Chondrocyte (in vitro differentiated cells): ENCODE results near the gene UBASH3A. TPM values are rescaled to one million over a fixed set of nuclear protein-coding genes. Genes with fewer than 3 reads are reported as not detected.
A peak's percentile ranks its signal among the peaks of the same experiment; 100 is the strongest.

Experiments
- DNase-seq: peaks from one replicate; pipeline ENCODE4 v3.0.0; 2021; ENCODE audit warnings: mixed read lengths, low spot score
- H3K27ac Mint-ChIP-seq: one replicate; pipeline ENCODE4 v1.8.0; 2021; ENCODE audit warnings: mild to moderate bottlenecking, moderate library complexity, mixed read lengths; ENCODE audit not compliant: unreplicated experiment
- H3K27me3 Mint-ChIP-seq: 2 replicates; pipeline ENCODE4 v1.8.0; 2021; ENCODE audit warnings: low read depth, mixed read lengths
- H3K36me3 Mint-ChIP-seq: 2 replicates; pipeline ENCODE4 v1.8.0; 2021; ENCODE audit warnings: low read depth, mixed read lengths
- H3K4me1 Mint-ChIP-seq: 2 replicates; pipeline ENCODE4 v1.8.0; 2021; ENCODE audit warnings: low read depth, mild to moderate bottlenecking, mixed read lengths
- H3K4me3 Mint-ChIP-seq: one replicate; pipeline ENCODE4 v1.8.0; 2021; ENCODE audit warnings: mild to moderate bottlenecking, moderate library complexity, mixed read lengths; ENCODE audit not compliant: unreplicated experiment
- H3K9me3 Mint-ChIP-seq: 2 replicates; pipeline ENCODE4 v1.8.0; 2021; ENCODE audit warnings: low read depth, mixed read lengths
- CTCF ChIP-seq: fragments of 200-600 bp; sonication (generic); IDR thresholded peaks from 2 replicates; pipeline ENCODE4 v1.5.0; 2021; ENCODE audit warnings: antibody characterized with exemption, mild to moderate bottlenecking, moderate library complexity
- total RNA-seq: library from RNA; stranded (reverse); gene quantifications from 3 replicates; pipeline ENCODE4 v1.2.1, GENCODE V29; 2021

UBASH3A gene
- total RNA-seq, 1 donor from 2014 or later, result not detected

GRCh38 chr21:42390696-42391095 lies 13.0 kb upstream of the UBASH3A start:
- Mint-ChIP-seq H3K36me3 (no peaks in the 10 kb centered on the region), H3K4me3 (no peak overlapping the region), H3K4me1 (peaks cover 33% of the 10 kb centered on the region), H3K27ac (no peak overlapping the region), H3K27me3 (peaks cover 5% of the 10 kb centered on the region), H3K9me3 (no peaks in the 10 kb centered on the region)
- no peak for DNase-seq
- TF ChIP-seq CTCF, result no peak

- H3K9me3 Mint-ChIP-seq, result no peaks in the 10 kb centered on the region
- no peak overlapping the region for H3K4me3 Mint-ChIP-seq
- H3K4me1 Mint-ChIP-seq, result peaks cover 39% of the 10 kb centered on the region
Observed at GRCh38 chr21:42391297-42391696, 12.4 kb upstream of the UBASH3A start.

GRCh38 chr21:42392731-42393442 lies 10.8 kb upstream of the UBASH3A start:
- Mint-ChIP-seq H3K9me3 (no peaks in the 10 kb centered on the region), H3K4me1 (peaks cover 42% of the 10 kb centered on the region), H3K27ac (peak overlapping the region; percentile 28), H3K36me3 (no peaks in the 10 kb centered on the region), H3K27me3 (peaks cover 5% of the 10 kb centered on the region), H3K4me3 (no peak overlapping the region)
- no peak for TF ChIP-seq CTCF
- DNase-seq, result no peak

More at GRCh38 chr21:42391297-42391696, 12.4 kb upstream of the UBASH3A start:
- Mint-ChIP-seq H3K36me3 (no peaks in the 10 kb centered on the region), H3K27ac (no peak overlapping the region), H3K27me3 (peaks cover 5% of the 10 kb centered on the region)
- no peak for TF ChIP-seq CTCF
- DNase-seq, result no peak

GRCh38 chr21:42393443-42393950 lies 10.2 kb upstream of the UBASH3A start:
- no peak overlapping the region for H3K4me3 Mint-ChIP-seq
- H3K4me1 Mint-ChIP-seq, result peaks cover 42% of the 10 kb centered on the region
- H3K9me3 Mint-ChIP-seq, result no peaks in the 10 kb centered on the region
- no peak for TF ChIP-seq CTCF
- DNase-seq, result no peak
- no peaks in the 10 kb centered on the region for H3K36me3 Mint-ChIP-seq
- peak overlapping the region; percentile 14 for H3K27ac Mint-ChIP-seq
- H3K27me3 Mint-ChIP-seq, result peaks cover 5% of the 10 kb centered on the region

- H3K9me3 Mint-ChIP-seq, result no peaks in the 10 kb centered on the region
- no peak for DNase-seq
- peaks cover 2% of the 10 kb centered on the region for H3K27me3 Mint-ChIP-seq
- no peak overlapping the region for H3K27ac Mint-ChIP-seq
- no peak for TF ChIP-seq CTCF
- H3K4me3 Mint-ChIP-seq, result no peak overlapping the region
- H3K36me3 Mint-ChIP-seq, result no peaks in the 10 kb centered on the region
- H3K4me1 Mint-ChIP-seq, result peaks cover 37% of the 10 kb centered on the region
Observed at GRCh38 chr21:42395302-42395701, 8.4 kb upstream of the UBASH3A start.
